22Rv1 (cell line): ENCODE data around the gene TUBGCP2.

Experiments used
- H3K27ac ChIP-seq: fragments of 450-650 bp; 2 replicates; pipeline ENCODE4 v1.5.1; 2017
- CTCF ChIP-seq: fragments of 450-650 bp; IDR thresholded peaks from 2 replicates; pipeline ENCODE4 v1.5.1; 2017; ENCODE audit warnings: mild to moderate bottlenecking
- ZFX ChIP-seq: fragments of 450-650 bp; IDR thresholded peaks from 2 replicates; pipeline ENCODE4 v1.6.1; 2017; ENCODE audit warnings: antibody characterized with exemption, borderline replicate concordance

Gene TUBGCP2

DNA sequence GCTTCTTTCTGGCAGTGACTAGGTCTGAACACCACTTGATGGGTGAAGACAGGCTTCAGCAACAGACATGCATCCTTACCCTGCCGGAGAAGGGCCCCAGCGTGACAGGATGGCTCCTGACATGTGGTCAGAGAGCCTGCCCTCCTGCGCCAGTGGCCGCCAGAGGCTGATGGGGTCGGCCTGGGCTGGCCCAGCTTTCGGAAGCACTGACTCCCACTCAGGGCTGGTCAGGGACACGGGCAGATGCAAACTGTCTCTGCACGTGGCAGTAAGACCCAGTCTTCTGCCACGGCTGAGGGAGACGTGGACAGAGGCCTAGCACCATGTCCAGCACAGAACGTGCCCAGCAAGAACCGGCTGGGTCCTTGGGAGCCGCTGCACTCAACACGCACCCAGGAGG, 10.2 kb downstream of the TUBGCP2 start:
- TF ChIP-seq ZFX (no peak), CTCF (no peak)
- no peak overlapping the region for H3K27ac ChIP-seq

DNA sequence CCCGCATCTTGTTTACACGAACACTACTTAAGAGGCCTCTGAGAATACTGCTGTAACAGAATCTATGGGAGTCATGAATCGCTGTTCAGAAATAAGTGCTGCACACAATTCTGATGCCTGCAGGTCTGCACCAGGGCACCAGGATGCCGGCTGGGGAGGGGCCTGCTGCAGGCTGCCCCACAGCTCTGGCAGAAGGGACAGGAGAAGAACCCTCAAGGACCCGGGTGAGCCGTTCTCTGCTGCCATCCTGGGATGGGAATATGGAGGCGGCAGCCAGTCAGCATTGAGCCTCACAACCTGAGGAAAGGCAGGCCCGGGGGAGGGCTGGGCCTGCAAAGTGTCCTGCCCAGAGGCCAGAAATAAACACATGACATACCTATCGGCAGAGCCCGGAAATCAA, 11.2 kb downstream of the TUBGCP2 start:
- no peak overlapping the region for H3K27ac ChIP-seq
- TF ChIP-seq ZFX (no peak), CTCF (no peak)

GRCh38 chr10:133295426-133296320, 13.0 kb downstream of the TUBGCP2 start:
- TF ChIP-seq ZFX (no peak), CTCF (no peak)

GRCh38 chr10:133294189-133294588, 14.5 kb downstream of the TUBGCP2 start:
- no peak overlapping the region for H3K27ac ChIP-seq
- no peak for TF ChIP-seq CTCF
- TF ChIP-seq ZFX: no peak

More at GRCh38 chr10:133295426-133296320, 13.0 kb downstream of the TUBGCP2 start:
- no peak overlapping the region for H3K27ac ChIP-seq

- H3K27ac ChIP-seq: no peak overlapping the region
- no peak for TF ChIP-seq CTCF
- TF ChIP-seq ZFX: no peak
These were observed 14.9 kb downstream of the TUBGCP2 start for GRCh38 chr10:133293810-133294119.

- no peak for TF ChIP-seq CTCF
- no peak overlapping the region for H3K27ac ChIP-seq
These were observed 15.5 kb downstream of the TUBGCP2 start for GRCh38 chr10:133292919-133293809.

- H3K27ac ChIP-seq: no peak overlapping the region
- TF ChIP-seq ZFX (no peak), CTCF (no peak)
These were observed 18.9 kb downstream of the TUBGCP2 start for GRCh38 chr10:133289761-133290160.
